GM23338 (cell line): ENCODE measurements around the gene DGAT2. TPM values are rescaled to one million over a fixed set of nuclear protein-coding genes. Genes with fewer than 3 reads are reported as not detected.

ENCODE experiments used
- ATAC-seq: fragments of 200-7000 bp; cut with Tn5 transposase; 3 replicates; pipeline ENCODE4 v1.9.1; 2020
- DNase-seq: peaks from one replicate; pipeline ENCODE4 v3.0.0-alpha.2; 2015; ENCODE audit warnings: low spot score
- H2AFZ ChIP-seq: fragments of 200-600 bp; sonication (generic); 2 replicates; pipeline ENCODE4 v1.8.0; 2016; ENCODE audit warnings: antibody characterized with exemption, mild to moderate bottlenecking, moderate library complexity
- H3F3A ChIP-seq: fragments of 200-600 bp; sonication (generic); replicated peaks from 2 replicates; pipeline ENCODE4 v1.8.0; 2017; ENCODE audit warnings: antibody characterized with exemption, mixed run types, low read depth
- H3K27ac ChIP-seq: fragments of 200-600 bp; sonication (generic); 2 replicates; pipeline ENCODE4 v1.6.1; 2016; ENCODE audit warnings: low read depth
- H3K27me3 ChIP-seq: fragments of 200-600 bp; sonication (generic); 2 replicates; pipeline ENCODE4 v1.8.0; 2016; ENCODE audit warnings: mild to moderate bottlenecking, mixed run types, moderate library complexity; ENCODE audit not compliant: insufficient read depth
- H3K36me3 ChIP-seq: fragments of 200-600 bp; sonication (generic); 2 replicates; pipeline ENCODE4 v1.8.0; 2016; ENCODE audit warnings: mild to moderate bottlenecking; ENCODE audit not compliant: insufficient read depth
- H3K4me1 ChIP-seq: fragments of 200-600 bp; sonication (generic); 2 replicates; pipeline ENCODE4 v1.8.0; 2016; ENCODE audit warnings: mild to moderate bottlenecking, moderate library complexity; ENCODE audit not compliant: insufficient read depth
- H3K4me2 ChIP-seq: fragments of 200-600 bp; sonication (generic); 2 replicates; pipeline ENCODE4 v1.7.1; 2017; ENCODE audit warnings: mixed run types
- H3K4me3 ChIP-seq: fragments of 200-600 bp; sonication (generic); 2 replicates; pipeline ENCODE4 v1.6.1; 2016; ENCODE audit warnings: mixed run types
- H3K79me2 ChIP-seq: fragments of 200-600 bp; sonication (generic); replicated peaks from 2 replicates; pipeline ENCODE4 v1.8.0; 2017; ENCODE audit warnings: mild to moderate bottlenecking; ENCODE audit not compliant: insufficient read depth
- H3K9me2 ChIP-seq: fragments of 200-600 bp; sonication (generic); 2 replicates; pipeline ENCODE4 v1.8.0; 2017; ENCODE audit not compliant: insufficient read depth
- H4K20me1 ChIP-seq: fragments of 200-600 bp; sonication (generic); replicated peaks from 2 replicates; pipeline ENCODE4 v1.8.0; 2017; ENCODE audit warnings: mild to moderate bottlenecking; ENCODE audit not compliant: insufficient read depth
- H3K27ac Mint-ChIP-seq: 2 replicates; pipeline ENCODE4 v1.8.0; 2020; ENCODE audit warnings: inconsistent platforms, mild to moderate bottlenecking, moderate library complexity, mixed read lengths
- H3K27me3 Mint-ChIP-seq: 3 replicates; pipeline ENCODE4 v1.8.0; 2022; ENCODE audit warnings: low read depth, mild to moderate bottlenecking, moderate library complexity, mixed read lengths, inconsistent platforms; ENCODE audit not compliant: insufficient read depth, poor library complexity
- H3K36me3 Mint-ChIP-seq: 3 replicates; pipeline ENCODE4 v1.8.0; 2021; ENCODE audit warnings: low read depth, mild to moderate bottlenecking, inconsistent platforms, moderate library complexity, mixed read lengths
- H3K4me1 Mint-ChIP-seq: 3 replicates; pipeline ENCODE4 v1.8.0; 2020; ENCODE audit warnings: mild to moderate bottlenecking, inconsistent platforms, mixed read lengths
- H3K4me3 Mint-ChIP-seq: 3 replicates; pipeline ENCODE4 v1.8.0; 2021; ENCODE audit warnings: moderate library complexity, mild to moderate bottlenecking, inconsistent platforms, mixed read lengths
- H3K9me3 Mint-ChIP-seq: 3 replicates; pipeline ENCODE4 v1.8.0; 2020; ENCODE audit warnings: moderate library complexity, mild to moderate bottlenecking, inconsistent platforms, mixed read lengths
- CTCF ChIP-seq, 2 experiments: fragments of 200-600 bp in 1 of 2; sonication (generic) in 1 of 2; conservative IDR thresholded peaks; 2 replicates each; pipeline versions ENCODE4 v1.5.1 to v1.6.1; 2016 to 2017; ENCODE audit warnings: antibody characterized with exemption in 2 of 2, low read depth in 2 of 2, mild to moderate bottlenecking in 2 of 2, moderate library complexity in 1 of 2
- STAT1 ChIP-seq: IDR thresholded peaks from one replicate; pipeline ENCODE4 v1.6.1; 2016; ENCODE audit warnings: antibody characterized with exemption; ENCODE audit not compliant: unreplicated experiment
- ZNF114 ChIP-seq: fragments of 250-450 bp; sonication (Bioruptor Pico); IDR thresholded peaks from 2 replicates; pipeline ENCODE4 v1.5.0; 2020; ENCODE audit warnings: mild to moderate bottlenecking, moderate library complexity
- ZNF331 ChIP-seq: fragments of 250-450 bp; sonication (Bioruptor Pico); IDR thresholded peaks from 2 replicates; pipeline ENCODE4 v1.5.0; 2020; ENCODE audit warnings: low read depth, mild to moderate bottlenecking, moderate library complexity
- ZNF462 ChIP-seq: fragments of 250-450 bp; sonication (Bioruptor Pico); IDR thresholded peaks from 2 replicates; pipeline ENCODE4 v1.5.0; 2020; ENCODE audit warnings: mild to moderate bottlenecking, moderate library complexity
- polyA plus RNA-seq: library from polyadenylated mRNA; unstranded; fragments of >200 nt; fragmentation: Nextera tagmentation; extraction: Ambion mirVana; gene quantifications from 2 replicates; pipeline ENCODE4 v1.2.1, GENCODE V29; 2016
- total RNA-seq: library from RNA; depleted of rRNA; stranded (reverse); fragments of >200 nt; shearing (Covaris generic); gene quantifications from 2 replicates; pipeline ENCODE4 v1.2.3, GENCODE V29; 2014

Gene DGAT2
- total and polyA plus RNA-seq, 2 experiments from 2014 or later, result 1.9 to 2.6 TPM

GRCh38 chr11:75780888-75781287 lies 12.3 kb downstream of the DGAT2 start:
- Mint-ChIP-seq H3K27me3 (peaks cover 3% of the 10 kb centered on the region), H3K4me3 (no peak overlapping the region), H3K9me3 (no peaks in the 10 kb centered on the region), H3K27ac (no peak overlapping the region), H3K36me3 (no peaks in the 10 kb centered on the region), H3K4me1 (peaks cover 3% of the 10 kb centered on the region)
- Histone ChIP-seq H3K4me3 (no peak overlapping the region), H3K27me3 (no peaks in the 10 kb centered on the region), H3K9me2 (no peaks in the 10 kb centered on the region), H2AFZ (no peak overlapping the region), H4K20me1 (no peaks in the 10 kb centered on the region), H3F3A (no peaks in the 10 kb centered on the region), H3K79me2 (no peaks in the 10 kb centered on the region), H3K4me1 (no peaks in the 10 kb centered on the region), H3K36me3 (no peaks in the 10 kb centered on the region), H3K27ac (no peak overlapping the region), H3K4me2 (no peak overlapping the region)
- DNase-seq (no peak), ATAC-seq (no peak)
- TF ChIP-seq ZNF114 (CRISPR knock-in tag) (no peak), ZNF331 (CRISPR knock-in tag) (no peak), STAT1 (no peak), CTCF (conservative IDR thresholded peaks at IDR 0.05; ENCODE audit: low read depth in 2 of 2) (no peak), ZNF462 (CRISPR knock-in tag) (no peak)
